GM12801 (cell line): ENCODE measurements around the gene IMMP2L.

Experiments used
- CTCF ChIP-seq: IDR thresholded peaks from one replicate; pipeline ENCODE4 v1.5.1; 2011; ENCODE audit warnings: control low read depth; ENCODE audit not compliant: insufficient read length; ENCODE audit errors: extremely low read depth

The IMMP2L gene

GRCh38 chr7:110633313-110633712 is 929.0 kb downstream of the IMMP2L start:
- no peak for TF ChIP-seq CTCF

DNA sequence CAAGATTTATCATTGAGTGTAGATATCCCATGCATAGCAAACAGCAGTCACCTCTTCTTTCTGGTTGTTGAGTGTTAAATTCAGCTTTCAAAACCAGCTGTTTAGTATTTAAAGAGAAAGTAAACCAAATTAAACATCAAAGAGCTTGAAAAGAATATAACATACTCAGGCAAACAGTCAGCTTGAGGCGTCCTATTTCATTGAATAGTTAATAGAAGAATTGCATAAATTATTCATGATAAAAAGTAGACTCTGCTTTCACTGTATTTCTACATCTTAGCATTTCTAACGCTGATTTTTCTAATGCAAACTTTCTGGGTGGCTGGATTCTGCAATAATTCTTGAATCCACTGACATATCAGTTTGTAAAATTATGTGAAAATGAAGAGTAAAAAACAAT is 935.9 kb downstream of the IMMP2L start:
- TF ChIP-seq CTCF: no peak

DNA sequence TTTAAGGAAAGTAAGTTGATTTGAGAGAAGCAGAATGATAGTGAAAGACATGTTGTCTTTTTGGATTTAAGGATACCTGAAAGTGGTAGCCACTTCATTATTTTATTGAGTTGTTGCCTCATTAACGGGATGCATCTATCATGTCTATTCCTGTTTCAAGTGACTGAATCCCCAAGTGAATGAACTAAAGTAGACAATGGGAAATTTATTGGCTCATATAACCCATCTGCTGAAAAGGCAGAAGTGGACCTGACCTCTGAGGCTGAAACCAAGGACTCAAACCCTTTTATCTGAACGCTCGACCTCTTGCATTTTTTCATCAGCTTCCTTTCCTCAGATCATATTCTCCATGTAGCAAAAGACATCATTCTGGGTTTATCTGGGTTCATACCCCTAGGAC is 937.0 kb downstream of the IMMP2L start:
- TF ChIP-seq CTCF: no peak

DNA sequence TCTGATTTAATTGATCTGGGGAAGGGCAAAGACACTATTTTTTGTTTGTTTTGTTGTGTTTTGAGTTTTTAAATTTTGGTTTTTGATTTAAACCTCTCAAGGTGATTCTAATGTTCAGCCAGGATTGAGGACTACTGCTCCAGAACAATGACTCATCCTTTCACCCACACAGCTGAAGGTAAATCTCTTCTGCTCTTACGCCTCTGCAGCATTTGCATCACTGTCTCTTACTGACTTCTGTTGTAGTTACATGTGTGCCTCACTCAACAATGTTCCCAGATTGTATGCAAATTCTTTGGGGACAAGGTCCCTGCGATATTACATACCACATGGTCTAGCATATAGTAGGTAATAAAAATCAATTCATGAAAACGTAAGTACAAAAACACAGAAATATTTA is 938.9 kb downstream of the IMMP2L start:
- TF ChIP-seq CTCF: no peak

GRCh38 chr7:110621289-110621688 is 941.0 kb downstream of the IMMP2L start:
- no peak for TF ChIP-seq CTCF

GRCh38 chr7:110620110-110620735 is 942.1 kb downstream of the IMMP2L start:
- no peak for TF ChIP-seq CTCF
